T-helper 2 cell (primary cell): ENCODE results near the gene MDGA2.

Experiments used
- DNase-seq, 5 experiments: peaks; one replicate each; pipeline versions ENCODE4 v3.0.0 to v3.0.0-alpha.2; 2012 to 2022

Gene MDGA2

DNA sequence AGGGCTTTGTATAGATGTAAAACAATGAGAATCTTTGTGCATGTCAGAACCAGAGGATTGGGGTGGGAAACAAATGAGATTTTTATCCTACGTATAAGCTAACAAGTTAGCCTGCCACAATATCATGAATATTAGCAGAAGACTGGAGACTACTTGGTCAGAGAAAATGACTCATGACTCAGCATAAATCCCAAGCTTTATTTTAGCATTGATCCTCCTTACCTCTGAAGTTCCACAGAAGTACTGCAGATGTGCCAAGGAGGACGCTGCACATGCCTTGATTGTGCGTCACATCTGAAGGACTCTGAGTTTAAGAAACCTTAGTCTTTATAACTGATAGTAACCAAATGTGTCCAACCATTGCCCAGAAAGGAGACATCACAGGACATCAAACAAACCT is 789.8 kb downstream of the MDGA2 start:
- no peak for DNase-seq

DNA sequence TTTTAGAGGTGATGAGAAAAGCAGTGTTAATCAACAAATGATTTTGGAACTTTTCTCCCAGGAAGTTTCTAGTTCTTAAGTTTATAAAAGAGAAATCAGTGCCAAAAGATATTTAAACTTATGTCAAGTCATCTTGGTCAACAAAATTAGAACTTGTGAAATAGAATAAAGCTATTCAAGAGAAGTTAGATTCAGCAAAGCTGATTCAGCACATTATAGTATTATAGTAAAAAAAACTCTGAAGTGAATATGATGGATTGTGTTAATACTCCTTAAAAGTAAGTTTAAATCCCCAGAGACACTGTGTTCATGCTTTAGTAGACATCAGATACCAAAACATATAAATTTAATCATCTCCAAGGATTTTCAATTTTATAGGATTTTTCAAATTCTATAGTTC is 813.7 kb downstream of the MDGA2 start:
- no peak for DNase-seq

DNA sequence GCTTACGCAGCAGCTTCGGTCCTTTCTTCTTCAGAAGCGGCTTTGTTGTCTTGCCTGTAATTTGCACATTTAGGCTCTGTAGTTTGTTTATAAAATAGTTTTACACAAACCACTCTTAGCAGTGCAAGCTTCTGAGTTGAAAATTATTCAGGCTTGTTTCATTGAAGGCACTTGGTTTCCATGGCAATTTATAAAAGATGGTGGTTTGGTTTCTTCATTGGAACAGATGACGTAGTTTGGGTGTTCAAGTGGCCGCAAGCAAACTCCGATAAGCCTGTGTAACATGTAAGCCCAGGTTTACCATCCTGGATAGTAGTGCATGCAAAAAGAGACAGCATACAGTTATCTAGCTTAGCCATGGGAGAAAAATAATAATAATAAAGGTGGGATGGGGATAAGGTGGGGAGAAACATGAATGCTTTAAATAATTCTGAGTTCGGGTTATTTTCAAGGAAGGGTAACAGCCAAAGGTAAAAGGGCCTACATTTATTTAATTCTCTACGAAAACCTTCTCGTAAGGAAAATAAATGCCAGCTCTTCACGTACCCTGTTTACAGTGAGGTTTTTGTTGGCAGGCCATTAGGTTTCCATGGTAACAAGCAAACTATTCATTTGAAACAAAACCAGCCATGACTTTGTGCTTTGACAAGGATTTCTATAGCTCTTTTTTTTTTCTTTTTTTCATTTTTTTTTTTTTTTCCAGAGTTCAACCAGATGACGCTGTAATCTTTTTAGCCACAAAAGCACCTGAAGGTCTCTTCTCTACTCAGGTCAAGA is 834.3 kb downstream of the MDGA2 start:
- DNase-seq: no peak

DNA sequence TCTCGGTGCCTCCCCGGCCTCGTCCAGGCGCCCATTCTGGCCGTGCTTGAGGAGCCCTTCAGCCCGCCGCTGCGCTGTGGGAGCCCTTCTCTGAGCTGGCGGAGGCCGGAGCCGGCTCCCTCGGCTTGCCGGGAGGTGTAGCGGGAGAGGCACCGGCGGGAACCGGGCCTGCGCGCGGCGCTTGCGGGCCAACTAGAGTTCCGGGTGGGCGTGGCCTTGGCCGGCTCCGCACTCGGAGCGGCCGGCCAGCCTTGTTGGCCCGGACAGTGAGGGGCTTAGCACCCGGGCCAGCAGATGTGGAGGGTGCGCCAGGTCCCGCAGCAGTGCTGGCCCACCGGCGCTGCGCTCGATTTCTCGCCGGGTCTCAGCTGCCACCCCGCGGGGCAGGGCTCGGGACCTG is 855.1 kb downstream of the MDGA2 start:
- peak in 1 of 5 experiments; percentile 6 for DNase-seq

DNA sequence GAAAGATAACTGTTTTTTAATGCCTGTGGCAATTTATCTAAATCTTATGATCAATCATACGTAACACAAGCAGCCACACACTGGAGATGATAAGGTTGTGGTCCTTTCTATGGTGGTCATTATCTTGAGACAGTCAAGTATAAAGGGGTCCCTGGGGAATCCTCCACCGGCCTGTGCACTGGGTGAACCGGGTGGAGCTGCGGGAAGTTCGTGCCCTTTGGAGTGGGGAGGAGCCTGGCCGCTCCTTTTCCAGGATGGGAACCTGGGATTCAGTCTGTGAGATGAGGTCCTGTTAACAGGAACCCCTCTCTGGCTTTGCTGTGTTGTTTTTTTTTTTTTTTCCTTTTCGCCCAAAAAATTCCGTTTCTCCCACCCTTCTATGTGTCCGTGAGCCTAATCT is 856.3 kb downstream of the MDGA2 start:
- no peak for DNase-seq

DNA sequence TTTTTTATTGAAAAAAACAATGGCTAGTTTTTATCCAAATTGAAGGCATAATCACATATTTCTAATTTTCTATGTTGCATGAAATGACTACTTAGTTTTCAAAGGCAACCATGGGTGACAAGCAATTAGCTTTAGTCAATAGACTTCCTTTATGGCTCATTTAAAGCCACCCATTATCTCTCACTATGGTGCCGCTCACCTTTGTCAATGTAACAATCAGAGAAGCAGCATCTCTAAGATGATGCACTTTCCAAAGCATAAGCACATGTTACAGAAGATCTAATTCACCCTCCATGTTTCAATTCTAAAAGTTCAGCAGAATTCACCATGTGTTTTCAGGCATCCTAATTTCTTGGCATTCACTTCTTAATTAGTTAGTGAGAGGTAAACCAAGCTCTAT is 857.3 kb downstream of the MDGA2 start:
- DNase-seq: no peak

DNA sequence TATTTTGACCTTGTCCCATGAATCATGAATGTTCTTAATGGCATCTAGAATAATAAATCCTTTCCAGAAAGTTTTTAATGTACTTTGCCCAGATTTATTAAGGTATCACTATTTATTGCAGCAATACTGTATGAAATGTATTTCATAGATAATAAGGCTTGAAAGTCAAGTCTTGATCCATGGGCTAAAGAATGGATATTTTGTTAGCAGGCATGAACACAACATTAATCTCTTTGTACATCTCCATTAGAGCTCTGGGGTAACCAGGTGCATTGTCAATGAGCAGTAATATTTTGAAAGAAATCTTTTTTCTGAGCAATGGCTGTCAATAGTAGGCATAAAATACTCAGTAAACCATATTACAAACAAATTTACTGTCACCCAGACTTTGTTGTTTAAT is 882.3 kb downstream of the MDGA2 start:
- no peak for DNase-seq
